ENCODE data around the gene ABTB1. TPM values are rescaled to one million over a fixed set of nuclear protein-coding genes. Genes with fewer than 3 reads are reported as not detected.
"Not testable (repeated sequence)": the region's sequence is repeated elsewhere in the genome, so short reads cannot be mapped to it uniquely, and the experiment has no call there.

The ABTB1 gene
- total RNA-seq, 1 donor from 2014 or later: 47.5 TPM

DNA sequence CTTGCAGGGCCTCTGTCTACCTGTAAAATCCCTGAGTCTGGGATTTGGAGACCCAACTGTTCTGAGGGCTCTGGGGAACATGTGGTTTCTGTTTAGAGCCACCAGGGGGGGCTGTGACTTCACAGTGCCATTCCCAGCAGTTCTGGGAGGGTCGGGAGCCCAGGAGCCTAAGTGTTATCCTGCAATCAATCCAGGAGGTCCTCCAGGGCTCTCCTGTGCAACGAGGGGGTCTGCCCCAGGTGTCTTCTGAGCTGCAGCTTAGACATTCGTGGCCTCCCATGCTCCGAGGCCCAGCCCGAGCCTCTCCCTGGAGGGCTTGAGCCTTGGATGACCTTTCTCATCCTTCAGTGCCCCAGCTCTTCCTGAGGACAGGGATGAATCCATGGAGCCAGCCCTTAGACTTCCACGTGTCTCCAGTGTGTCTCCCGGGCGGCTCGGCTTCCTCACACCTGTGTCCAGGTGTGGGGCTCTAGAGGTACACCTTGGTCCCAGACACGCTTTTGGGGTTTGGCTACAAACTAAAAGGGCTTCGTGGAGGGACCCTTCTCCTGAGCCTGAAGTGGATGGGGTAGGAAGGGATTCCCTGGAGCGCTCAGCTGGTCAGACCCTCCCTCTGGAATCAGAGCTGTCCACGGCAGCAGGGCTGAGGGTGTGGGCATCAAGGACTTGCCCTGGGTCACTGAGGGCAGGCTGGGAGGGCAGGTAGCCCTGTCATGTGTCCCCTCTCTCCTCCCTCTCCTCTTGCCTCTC lies 20.3 kb upstream of the ABTB1 start:
- Histone ChIP-seq H3K4me3 (no peak overlapping the region), H3K9me3 (no peaks in the 10 kb centered on the region), H3K27me3 (no peaks in the 10 kb centered on the region), H3K36me3 (no peaks in the 10 kb centered on the region), H3K4me1 (no peaks in the 10 kb centered on the region), H3K27ac (no peak overlapping the region)
- peak; percentile 66 for DNase-seq
- TF ChIP-seq, protein P1, sequence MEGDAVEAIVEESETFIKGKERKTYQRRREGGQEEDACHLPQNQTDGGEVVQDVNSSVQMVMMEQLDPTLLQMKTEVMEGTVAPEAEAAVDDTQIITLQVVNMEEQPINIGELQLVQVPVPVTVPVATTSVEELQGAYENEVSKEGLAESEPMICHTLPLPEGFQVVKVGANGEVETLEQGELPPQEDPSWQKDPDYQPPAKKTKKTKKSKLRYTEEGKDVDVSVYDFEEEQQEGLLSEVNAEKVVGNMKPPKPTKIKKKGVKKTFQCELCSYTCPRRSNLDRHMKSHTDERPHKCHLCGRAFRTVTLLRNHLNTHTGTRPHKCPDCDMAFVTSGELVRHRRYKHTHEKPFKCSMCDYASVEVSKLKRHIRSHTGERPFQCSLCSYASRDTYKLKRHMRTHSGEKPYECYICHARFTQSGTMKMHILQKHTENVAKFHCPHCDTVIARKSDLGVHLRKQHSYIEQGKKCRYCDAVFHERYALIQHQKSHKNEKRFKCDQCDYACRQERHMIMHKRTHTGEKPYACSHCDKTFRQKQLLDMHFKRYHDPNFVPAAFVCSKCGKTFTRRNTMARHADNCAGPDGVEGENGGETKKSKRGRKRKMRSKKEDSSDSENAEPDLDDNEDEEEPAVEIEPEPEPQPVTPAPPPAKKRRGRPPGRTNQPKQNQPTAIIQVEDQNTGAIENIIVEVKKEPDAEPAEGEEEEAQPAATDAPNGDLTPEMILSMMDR (IDR thresholded peaks at IDR 0.05): peak; percentile 90
- ATAC-seq: peak; percentile 93
- intact Hi-C loops (cut with DNase I): no loop called here

DNA sequence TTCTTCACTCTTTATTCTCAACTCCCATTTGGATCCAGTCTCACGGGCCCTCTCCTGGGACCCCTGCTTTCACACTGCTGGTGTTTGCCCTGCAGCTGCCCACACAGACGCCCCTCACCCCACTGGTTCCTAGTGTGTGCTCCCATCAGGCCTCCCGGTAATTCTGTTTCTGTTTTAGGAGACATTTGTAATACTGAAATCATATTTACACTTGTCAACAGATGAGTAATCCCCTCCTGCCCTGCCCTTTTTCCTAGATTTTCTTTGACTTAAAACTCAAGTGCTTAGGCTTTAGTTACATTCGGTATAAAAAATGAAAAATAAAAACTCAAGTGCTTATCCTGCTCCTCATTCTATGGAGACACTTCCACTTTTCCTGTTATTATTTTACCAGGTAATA lies 18.4 kb upstream of the ABTB1 start:
- DNase-seq (peak; percentile 36), ATAC-seq (no peak)
- Histone ChIP-seq H3K36me3 (no peaks in the 10 kb centered on the region), H3K27ac (no peak overlapping the region), H3K27me3 (no peaks in the 10 kb centered on the region), H3K4me1 (no peaks in the 10 kb centered on the region), H3K4me3 (no peak overlapping the region), H3K9me3 (no peaks in the 10 kb centered on the region)
- intact Hi-C loops (cut with DNase I): no loop called here
- TF ChIP-seq, protein P1 (IDR thresholded peaks at IDR 0.05): no peak

DNA sequence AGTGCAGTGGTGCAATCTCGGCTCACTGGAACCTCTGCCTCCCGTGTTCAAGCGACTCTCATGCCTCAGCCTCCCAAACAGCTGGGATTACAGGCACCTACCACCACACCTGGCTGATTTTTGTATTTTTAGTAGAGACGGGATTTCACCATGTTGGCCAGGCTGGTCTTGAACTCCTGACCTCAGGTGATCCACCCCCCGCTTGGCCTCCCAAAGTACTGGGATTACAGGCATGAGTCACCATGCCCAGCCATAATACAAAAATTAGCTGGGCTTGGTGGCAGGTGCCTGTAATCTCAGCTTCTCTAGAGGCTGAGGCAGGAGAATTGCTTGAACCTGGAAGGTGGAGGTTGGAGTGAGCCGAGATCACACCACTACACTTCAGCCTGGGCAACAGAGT lies 17.8 kb upstream of the ABTB1 start:
- peak; percentile 9 for DNase-seq
- H3K27me3 ChIP-seq; H3K36me3 ChIP-seq; H3K27ac ChIP-seq; H3K4me3 ChIP-seq; H3K9me3 ChIP-seq; ATAC-seq; intact Hi-C loops (cut with DNase I); H3K4me1 ChIP-seq: not testable (repeated sequence)

DNA sequence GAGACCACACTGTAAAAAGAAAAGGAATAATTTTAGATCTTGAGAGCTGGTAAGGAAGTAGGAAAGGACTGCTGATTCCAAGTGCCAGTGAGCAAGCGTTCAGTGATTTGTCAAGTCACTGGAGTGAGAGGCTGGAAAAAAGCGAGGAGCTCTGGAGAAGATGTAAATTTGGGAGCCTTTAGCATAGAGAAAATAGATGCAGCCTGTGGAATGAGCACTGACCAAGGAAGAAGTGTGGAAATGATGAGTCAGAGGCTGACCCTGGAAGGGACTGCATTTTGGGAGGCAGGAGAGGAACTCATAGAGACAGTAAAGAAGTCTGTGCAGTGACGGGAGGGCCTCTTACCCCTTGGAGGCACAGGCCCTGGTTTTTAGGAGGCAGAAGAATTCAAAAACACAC lies 17.1 kb upstream of the ABTB1 start:
- ATAC-seq: no peak
- no peaks in the 10 kb centered on the region for H3K9me3 ChIP-seq
- H3K36me3 ChIP-seq: no peaks in the 10 kb centered on the region
- intact Hi-C loops (cut with DNase I): no loop called here
- TF ChIP-seq, protein P1 (IDR thresholded peaks at IDR 0.05): no peak
- H3K4me1 ChIP-seq: no peaks in the 10 kb centered on the region
- H3K4me3 ChIP-seq: no peak overlapping the region
- no peaks in the 10 kb centered on the region for H3K27me3 ChIP-seq
- DNase-seq: no peak
- no peak overlapping the region for H3K27ac ChIP-seq

DNA sequence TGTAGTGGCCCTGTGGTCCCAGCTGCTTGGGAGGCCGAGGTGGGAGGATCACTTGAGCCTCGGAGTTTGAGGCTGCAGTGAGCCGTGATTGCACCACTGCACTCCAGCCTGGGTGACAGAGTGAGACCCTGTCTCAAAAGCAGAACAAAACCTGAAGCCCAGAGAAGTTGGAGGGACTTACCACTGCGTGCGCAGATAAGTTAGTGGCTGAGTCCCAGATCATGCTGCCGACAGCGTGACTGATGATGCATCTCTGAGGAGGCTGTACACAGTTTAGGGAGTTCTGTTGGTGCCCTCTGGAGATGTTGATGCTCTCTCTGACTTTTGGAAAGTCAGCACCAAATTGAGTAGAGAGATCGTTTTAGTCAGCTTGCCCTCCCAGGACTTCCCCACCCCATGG lies 15.8 kb upstream of the ABTB1 start:
- ATAC-seq (no peak), DNase-seq (peak; percentile 41)
- H3K27me3 ChIP-seq: no peaks in the 10 kb centered on the region
- intact Hi-C loops (cut with DNase I): no loop called here
- H3K9me3 ChIP-seq: no peaks in the 10 kb centered on the region
- no peaks in the 10 kb centered on the region for H3K4me1 ChIP-seq
- TF ChIP-seq, protein P1 (IDR thresholded peaks at IDR 0.05): no peak
- H3K4me3 ChIP-seq: no peak overlapping the region
- H3K36me3 ChIP-seq: no peaks in the 10 kb centered on the region
- H3K27ac ChIP-seq: no peak overlapping the region

DNA sequence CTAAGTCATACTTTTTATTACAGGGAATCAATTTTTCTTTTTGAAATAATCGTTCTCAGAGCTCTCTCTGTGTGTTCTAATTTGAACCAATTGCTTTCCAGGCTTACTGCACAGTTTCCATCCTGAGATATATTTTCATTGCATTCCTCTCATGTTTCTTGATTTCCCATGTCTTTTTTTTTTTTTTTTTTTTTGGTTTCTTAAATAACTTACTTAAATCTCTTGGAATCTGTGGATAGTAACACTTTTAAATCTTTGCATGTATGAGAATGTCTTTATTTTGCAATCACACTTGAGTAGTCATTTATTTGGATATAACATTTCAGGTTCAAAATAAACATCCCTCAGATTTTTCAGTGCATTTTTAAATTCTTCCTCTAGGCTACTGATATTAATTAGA lies 14.5 kb upstream of the ABTB1 start:
- intact Hi-C loops (cut with DNase I): no loop called here
- Histone ChIP-seq H3K27ac (no peak overlapping the region), H3K36me3 (no peaks in the 10 kb centered on the region), H3K4me3 (no peak overlapping the region), H3K4me1 (no peaks in the 10 kb centered on the region), H3K9me3 (no peaks in the 10 kb centered on the region), H3K27me3 (no peaks in the 10 kb centered on the region)
- TF ChIP-seq, protein P1 (IDR thresholded peaks at IDR 0.05): no peak
- DNase-seq: no peak
- ATAC-seq: no peak

All from upper lobe of right lung (tissue), 1 donor.